K562 (cell line): Measurements from ENCODE around the gene CNTF. TPM values are rescaled to one million over a fixed set of nuclear protein-coding genes. Genes with fewer than 3 reads are reported as not detected.
A peak's percentile ranks its signal among the peaks of the same experiment; 100 is the strongest.

Experiments
- ARID2 ChIP-seq: fragments of 450-650 bp; IDR thresholded peaks from 2 replicates; pipeline ENCODE4 v1.6.1; 2017; ENCODE audit warnings: antibody characterized with exemption, mild to moderate bottlenecking
- EP300 ChIP-seq: IDR thresholded peaks from 2 replicates; pipeline ENCODE4 v1.6.1; 2012; ENCODE audit warnings: low read length, improper control_type of control experiment
- FOXA3 ChIP-seq, 2 experiments: fragments of 450-650 bp in 1 of 2; sonication (generic) in 1 of 2; formaldehyde crosslinking; IDR thresholded peaks in 1 of 2; conservative IDR thresholded peaks in 1 of 2; 2 replicates each; pipeline versions ENCODE4 v1.4.0 to v1.8.0; 2020 to 2022; ENCODE audit warnings: mild to moderate bottlenecking in 2 of 2, missing genetic modification reagents in 1 of 2
- HDAC6 ChIP-seq: IDR thresholded peaks from 2 replicates; pipeline ENCODE4 v1.6.1; 2012; ENCODE audit warnings: low read depth, mild to moderate bottlenecking, control low read depth, inconsistent platforms, low read length, moderate library complexity
- MXI1 ChIP-seq: IDR thresholded peaks from 2 replicates; pipeline ENCODE4 v1.6.1; 2011; ENCODE audit warnings: low read depth, mild to moderate bottlenecking, improper control_type of control experiment, low read length
- MYBL2 ChIP-seq, 2 experiments: fragments of 450-650 bp in 1 of 2; sonication (generic) in 1 of 2; formaldehyde crosslinking in 1 of 2; IDR thresholded peaks; 2 replicates each; pipeline versions ENCODE4 v1.6.1 to v1.8.1; 2017 to 2022; ENCODE audit warnings: borderline replicate concordance in 1 of 2, inconsistent platforms in 1 of 2, low read depth in 1 of 2, mild to moderate bottlenecking in 1 of 2, missing genetic modification reagents in 1 of 2, moderate library complexity in 1 of 2
- NKRF ChIP-seq: fragments of 450-650 bp; IDR thresholded peaks from 2 replicates; pipeline ENCODE4 v1.6.1; 2016; ENCODE audit warnings: borderline replicate concordance
- POU5F1 ChIP-seq: fragments of 150-350 bp; IDR thresholded peaks from 2 replicates; pipeline ENCODE4 v1.6.1; 2014; ENCODE audit warnings: borderline replicate concordance, low read length, low read depth, mild to moderate bottlenecking; ENCODE audit not compliant: partially characterized antibody
- ZBTB12 ChIP-seq: fragments of 250-450 bp; sonication (Bioruptor Pico); IDR thresholded peaks from 2 replicates; pipeline ENCODE4 v1.4.0; 2020
- ZBTB49 ChIP-seq: sonication (generic); formaldehyde crosslinking; IDR thresholded peaks from 2 replicates; pipeline ENCODE4 v1.8.0; 2022; ENCODE audit warnings: missing genetic modification reagents, mild to moderate bottlenecking, borderline replicate concordance
- ZBTB7A ChIP-seq: IDR thresholded peaks from 2 replicates; pipeline ENCODE4 v1.6.1; 2011; ENCODE audit warnings: low read depth, mild to moderate bottlenecking, low read length, moderate library complexity, borderline replicate concordance; ENCODE audit not compliant: control insufficient read depth
- ZKSCAN8 ChIP-seq: fragments of 200-800 bp; sonication (Bioruptor generic); IDR thresholded peaks from 2 replicates; pipeline ENCODE4 v1.6.1; 2016; ENCODE audit warnings: missing genetic modification characterization, missing compliant biosample characterization
- ZNF347 ChIP-seq: fragments of 450-650 bp; formaldehyde crosslinking; IDR thresholded peaks from 2 replicates; pipeline ENCODE4 v1.4.0; 2020; ENCODE audit warnings: low read depth, mild to moderate bottlenecking, moderate library complexity
- ZNF609 ChIP-seq: sonication (generic); formaldehyde crosslinking; IDR thresholded peaks from 2 replicates; pipeline ENCODE4 v1.8.1; 2023; ENCODE audit warnings: missing genetic modification reagents, mild to moderate bottlenecking, borderline replicate concordance
- polyA plus RNA-seq, 8 experiments: library from polyadenylated mRNA; depleted of rRNA in 4 of 8; stranded (reverse) in 5 of 8; unstranded in 3 of 8; fragments of >200 nt; fragmentation: Nextera tagmentation in 2 of 8; fragmentation: Illumina TruSeq in 1 of 8; extraction: Ambion mirVana in 2 of 8; extraction: Trizol in 1 of 8; gene quantifications; 2 replicates each; pipeline versions ENCODE4 v1.2.1 to v1.2.3, GENCODE V29; 2011 to 2014; ENCODE audit warnings: inconsistent platforms in 1 of 8, missing spikeins in 1 of 8
- total RNA-seq, 7 experiments: library from RNA; depleted of rRNA in 6 of 7; stranded (reverse); fragments of >200 nt in 6 of 7; fragmentation: Illumina TruSeq in 2 of 7; extraction: Trizol in 2 of 7; gene quantifications; 2 replicates each; pipeline versions ENCODE4 v1.2.1 to v1.2.3, GENCODE V29; 2011 to 2021; ENCODE audit warnings: low replicate concordance in 1 of 7

The CNTF gene
- total and polyA plus RNA-seq, 9 of the 15 experiments (the other 6 are each of a cell fraction or from before 2014, with no cell fraction given) = 0.17 to 5.0 (median 2.3) TPM

GRCh38 chr11:58579192-58580129 is 43.0 kb upstream of the CNTF start (continued):
- peak; percentile 74; the same call in 1 of the 2 replicates for TF ChIP-seq ZNF609 (CRISPR knock-in tag)
- TF ChIP-seq ZBTB7A = peak; percentile 95
- TF ChIP-seq FOXA3 (CRISPR knock-in tag; conservative IDR thresholded peaks at IDR 0.05 in 1 of 2, IDR thresholded peaks at IDR 0.05 in 1 of 2) = peak in 1 of 2 experiments; percentile 84; a peak in 2 of 4 replicates
- no peak for TF ChIP-seq ZKSCAN8 (CRISPR knock-in tag)
- no peak for TF ChIP-seq ZBTB49 (CRISPR knock-in tag)
- TF ChIP-seq MXI1 = peak; percentile 57; the same call in 1 of the 2 replicates
- TF ChIP-seq ZNF347 = no peak
- TF ChIP-seq MYBL2 (IDR thresholded peaks at IDR 0.05; ENCODE audit: low read depth) = peak; percentile 58
- no peak for TF ChIP-seq MYBL2 (CRISPR knock-in tag; IDR thresholded peaks at IDR 0.05; ENCODE audit: borderline replicate concordance)
- peak; percentile 97 for TF ChIP-seq NKRF
- TF ChIP-seq POU5F1 = peak; percentile 85
- peak; percentile 54; the same call in 1 of the 2 replicates for TF ChIP-seq EP300
- TF ChIP-seq HDAC6 = no peak
- peak; percentile 63 for TF ChIP-seq ARID2
- peak; percentile 51; the same call in 1 of the 2 replicates for TF ChIP-seq ZBTB12
